ENCODE results near the gene PTOV1.

PTOV1 gene

DNA sequence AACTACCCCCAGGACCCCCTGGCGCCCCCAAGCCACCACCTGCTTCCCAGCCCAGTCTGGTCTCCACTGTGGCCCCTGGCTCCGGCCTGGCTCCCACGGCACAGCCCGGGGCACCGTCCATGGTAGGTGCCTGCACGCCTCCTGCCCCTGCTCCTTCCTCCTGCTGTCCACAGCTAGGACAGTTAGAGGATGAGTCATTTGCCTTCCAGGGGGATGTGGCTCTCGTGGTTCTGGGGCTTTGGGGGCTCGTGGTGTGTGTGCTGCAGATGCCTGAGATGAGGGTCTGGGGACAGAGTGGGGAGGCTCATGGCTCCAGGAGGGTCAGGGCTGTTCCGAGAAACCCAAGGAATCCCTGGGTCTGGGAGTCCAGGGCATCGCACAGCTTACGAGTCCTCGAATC, 20.2 kb upstream of the PTOV1 start:
- Histone ChIP-seq H3K27me3 (ENCODE audit: insufficient read depth, low read length, poor library complexity) (no peaks in the 10 kb centered on the region), H3K79me1 (ENCODE audit: low read length) (peaks cover 5% of the 10 kb centered on the region), H4K5ac (ENCODE audit: low read length) (no peak overlapping the region), H3K4me2 (ENCODE audit: low read length) (no peak overlapping the region), H3K79me2 (ENCODE audit: control insufficient read depth, insufficient read depth, low read length) (no peaks in the 10 kb centered on the region), H3K9ac (ENCODE audit: low read length) (no peak overlapping the region), H3K27ac (ENCODE audit: low read depth, low read length) (no peak overlapping the region), H2BK5ac (ENCODE audit: low read length) (no peak overlapping the region), H3K23ac (ENCODE audit: low read length) (no peak overlapping the region), H2BK120ac (ENCODE audit: low read depth, low read length) (no peak overlapping the region), H3K4me1 (ENCODE audit: control insufficient read depth, low read depth, low read length) (no peaks in the 10 kb centered on the region), H3K4ac (ENCODE audit: low read depth, low read length) (no peak overlapping the region), H3K56ac (ENCODE audit: low read length) (no peak overlapping the region), H3K4me3 (ENCODE audit: low read length) (no peak overlapping the region), H2AK5ac (ENCODE audit: low read length) (no peak overlapping the region), H4K8ac (ENCODE audit: low read depth, low read length) (no peak overlapping the region), H2BK15ac (replicated peaks; ENCODE audit: low read depth) (no peak overlapping the region), H3K36me3 (ENCODE audit: control insufficient read depth, insufficient read depth, low read length) (peaks cover 1% of the 10 kb centered on the region), H3K18ac (ENCODE audit: low read length) (no peak overlapping the region)
- WGBS (ENCODE audit: extremely low coverage, insufficient coverage, low lambda C conversion rate): no CpG with 5 or more reads among the region's 12 CpGs
- no peak for DNase-seq

DNA sequence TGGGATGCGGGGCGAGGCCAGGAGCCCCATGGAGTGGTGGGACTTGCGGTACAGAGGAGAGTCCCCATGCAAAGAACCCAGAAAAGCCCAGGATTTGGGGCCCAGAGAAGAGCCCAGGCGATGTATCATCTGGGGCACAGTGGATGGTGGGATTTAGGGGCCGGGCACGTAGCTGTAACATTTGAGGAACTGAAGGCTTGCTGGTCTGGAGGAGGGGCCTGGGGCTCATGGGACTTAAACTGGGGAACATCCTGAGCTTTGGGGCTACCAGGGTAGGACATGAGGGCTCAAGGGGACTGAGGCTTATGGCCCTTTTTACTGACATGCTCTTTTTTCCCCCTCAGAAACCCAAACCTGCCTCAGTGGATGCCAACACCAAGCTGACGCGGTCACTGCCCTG, 19.4 kb upstream of the PTOV1 start:
- H2BK5ac ChIP-seq (ENCODE audit: low read length): no peak overlapping the region
- no peak overlapping the region for H2BK15ac ChIP-seq (replicated peaks; ENCODE audit: low read depth)
- H3K27ac ChIP-seq (ENCODE audit: low read depth, low read length): no peak overlapping the region
- H4K5ac ChIP-seq (ENCODE audit: low read length): no peak overlapping the region
- no peak overlapping the region for H4K8ac ChIP-seq (ENCODE audit: low read depth, low read length)
- H3K27me3 ChIP-seq (ENCODE audit: insufficient read depth, low read length, poor library complexity): no peaks in the 10 kb centered on the region
- no peak overlapping the region for H2AK5ac ChIP-seq (ENCODE audit: low read length)
- no peaks in the 10 kb centered on the region for H3K4me1 ChIP-seq (ENCODE audit: control insufficient read depth, low read depth, low read length)
- H3K36me3 ChIP-seq (ENCODE audit: control insufficient read depth, insufficient read depth, low read length): peaks cover 1% of the 10 kb centered on the region
- H3K23ac ChIP-seq (ENCODE audit: low read length): no peak overlapping the region
- H3K4me3 ChIP-seq (ENCODE audit: low read length): no peak overlapping the region
- no peak overlapping the region for H3K18ac ChIP-seq (ENCODE audit: low read length)
- no peak overlapping the region for H3K9ac ChIP-seq (ENCODE audit: low read length)
- peaks cover 3% of the 10 kb centered on the region for H3K79me1 ChIP-seq (ENCODE audit: low read length)
- no peaks in the 10 kb centered on the region for H3K79me2 ChIP-seq (ENCODE audit: control insufficient read depth, insufficient read depth, low read length)
- no CpG with 5 or more reads among the region's 8 CpGs for WGBS (ENCODE audit: extremely low coverage, insufficient coverage, low lambda C conversion rate)
- H3K4ac ChIP-seq (ENCODE audit: low read depth, low read length): no peak overlapping the region
- no peak overlapping the region for H3K56ac ChIP-seq (ENCODE audit: low read length)
- no peak for DNase-seq
- H2BK120ac ChIP-seq (ENCODE audit: low read depth, low read length): no peak overlapping the region
- H3K4me2 ChIP-seq (ENCODE audit: low read length): no peak overlapping the region

DNA sequence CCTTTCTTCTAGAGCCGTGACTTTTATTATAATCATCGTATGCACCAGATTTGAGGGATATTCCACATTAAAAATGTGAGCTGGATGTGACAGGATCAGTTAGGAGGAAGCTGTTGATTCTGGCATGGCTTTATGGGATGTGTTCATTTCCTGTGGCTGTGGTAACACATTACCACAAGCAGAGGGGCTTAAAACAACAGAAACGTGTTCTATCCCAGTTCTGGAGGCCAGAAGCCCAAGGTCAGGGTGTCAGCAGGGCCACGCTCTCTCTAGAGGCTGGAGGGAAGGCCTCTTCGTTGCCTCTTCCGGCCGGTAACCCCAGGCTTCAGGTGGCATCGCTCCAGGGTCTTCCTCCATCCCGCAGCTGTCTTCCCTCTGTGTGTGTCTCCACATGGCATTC, 18.4 kb upstream of the PTOV1 start:
- peaks cover 1% of the 10 kb centered on the region for H3K36me3 ChIP-seq (ENCODE audit: control insufficient read depth, insufficient read depth, low read length)
- H2AK5ac ChIP-seq (ENCODE audit: low read length): no peak overlapping the region

DNA sequence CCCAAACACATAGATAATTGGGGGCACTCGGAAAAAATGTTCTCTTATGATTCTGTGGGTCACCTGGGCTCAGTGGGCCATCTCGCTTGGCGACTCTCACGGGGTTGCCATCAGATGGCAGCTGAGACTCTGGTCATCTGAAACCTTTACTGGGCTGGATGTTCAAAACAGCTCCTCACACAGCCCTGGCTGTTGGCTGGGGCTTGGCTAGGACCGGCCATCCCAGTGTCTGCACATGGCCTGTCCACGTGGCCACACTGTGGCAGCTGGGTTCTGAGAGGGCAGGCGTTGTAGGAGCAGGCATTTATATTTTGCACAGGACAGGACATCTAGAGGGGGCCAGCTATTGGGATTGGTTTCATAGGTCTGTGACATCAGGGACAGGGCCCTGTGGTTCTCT, 17.4 kb upstream of the PTOV1 start:
- H3K4ac ChIP-seq (ENCODE audit: low read depth, low read length): no peak overlapping the region
- H3K79me1 ChIP-seq (ENCODE audit: low read length): no peaks in the 10 kb centered on the region
- no peak overlapping the region for H3K27ac ChIP-seq (ENCODE audit: low read depth, low read length)
- DNase-seq: no peak
- H3K4me2 ChIP-seq (ENCODE audit: low read length): no peak overlapping the region
- no peak overlapping the region for H2BK15ac ChIP-seq (replicated peaks; ENCODE audit: low read depth)
- H3K4me1 ChIP-seq (ENCODE audit: control insufficient read depth, low read depth, low read length): no peaks in the 10 kb centered on the region
- H2BK120ac ChIP-seq (ENCODE audit: low read depth, low read length): no peak overlapping the region
- peaks cover 1% of the 10 kb centered on the region for H3K36me3 ChIP-seq (ENCODE audit: control insufficient read depth, insufficient read depth, low read length)
- no peak overlapping the region for H4K5ac ChIP-seq (ENCODE audit: low read length)
- no peak overlapping the region for H3K18ac ChIP-seq (ENCODE audit: low read length)
- no peak overlapping the region for H2BK5ac ChIP-seq (ENCODE audit: low read length)
- no peak overlapping the region for H3K23ac ChIP-seq (ENCODE audit: low read length)
- WGBS (ENCODE audit: extremely low coverage, insufficient coverage, low lambda C conversion rate): no CpG with 5 or more reads among the region's 7 CpGs
- no peak overlapping the region for H3K56ac ChIP-seq (ENCODE audit: low read length)
- no peak overlapping the region for H2AK5ac ChIP-seq (ENCODE audit: low read length)
- no peaks in the 10 kb centered on the region for H3K79me2 ChIP-seq (ENCODE audit: control insufficient read depth, insufficient read depth, low read length)
- H3K4me3 ChIP-seq (ENCODE audit: low read length): no peak overlapping the region
- H4K8ac ChIP-seq (ENCODE audit: low read depth, low read length): no peak overlapping the region
- no peak overlapping the region for H3K9ac ChIP-seq (ENCODE audit: low read length)
- no peaks in the 10 kb centered on the region for H3K27me3 ChIP-seq (ENCODE audit: insufficient read depth, low read length, poor library complexity)

More for the DNA sequence above, 18.4 kb upstream of the PTOV1 start:
- no peak overlapping the region for H3K56ac ChIP-seq (ENCODE audit: low read length)
- H3K79me1 ChIP-seq (ENCODE audit: low read length): no peaks in the 10 kb centered on the region
- H3K23ac ChIP-seq (ENCODE audit: low read length): no peak overlapping the region
- H3K27ac ChIP-seq (ENCODE audit: low read depth, low read length): no peak overlapping the region
- H3K9ac ChIP-seq (ENCODE audit: low read length): no peak overlapping the region
- no peak overlapping the region for H3K4me2 ChIP-seq (ENCODE audit: low read length)
- no peak overlapping the region for H3K4ac ChIP-seq (ENCODE audit: low read depth, low read length)
- H3K4me3 ChIP-seq (ENCODE audit: low read length): no peak overlapping the region
- H4K8ac ChIP-seq (ENCODE audit: low read depth, low read length): no peak overlapping the region
- no CpG with 5 or more reads among the region's 9 CpGs for WGBS (ENCODE audit: extremely low coverage, insufficient coverage, low lambda C conversion rate)
- no peaks in the 10 kb centered on the region for H3K27me3 ChIP-seq (ENCODE audit: insufficient read depth, low read length, poor library complexity)
- H4K5ac ChIP-seq (ENCODE audit: low read length): no peak overlapping the region
- no peak for DNase-seq
- H3K18ac ChIP-seq (ENCODE audit: low read length): no peak overlapping the region
- H3K79me2 ChIP-seq (ENCODE audit: control insufficient read depth, insufficient read depth, low read length): no peaks in the 10 kb centered on the region
- no peak overlapping the region for H2BK5ac ChIP-seq (ENCODE audit: low read length)
- no peak overlapping the region for H2BK15ac ChIP-seq (replicated peaks; ENCODE audit: low read depth)
- H2BK120ac ChIP-seq (ENCODE audit: low read depth, low read length): no peak overlapping the region
- no peaks in the 10 kb centered on the region for H3K4me1 ChIP-seq (ENCODE audit: control insufficient read depth, low read depth, low read length)

DNA sequence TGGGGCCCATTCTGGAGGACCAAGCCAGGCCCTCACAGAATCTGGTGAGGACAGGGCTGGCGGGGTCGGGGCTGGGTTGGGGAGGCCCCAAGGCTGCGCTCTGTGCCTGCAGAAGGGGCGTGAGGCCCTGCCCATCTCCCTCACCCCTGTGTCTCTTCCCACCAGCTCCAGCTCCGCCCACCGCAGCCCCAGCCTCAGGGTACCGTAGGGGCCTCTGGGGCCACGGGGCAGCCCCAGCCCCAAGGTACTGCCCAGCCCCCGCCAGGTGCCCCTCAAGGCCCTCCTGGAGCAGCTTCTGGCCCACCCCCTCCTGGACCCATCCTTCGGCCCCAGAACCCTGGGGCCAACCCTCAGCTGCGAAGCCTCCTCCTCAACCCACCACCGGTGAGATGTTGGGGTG, 15.4 kb upstream of the PTOV1 start:
- Histone ChIP-seq H3K4me1 (ENCODE audit: control insufficient read depth, low read depth, low read length) (no peaks in the 10 kb centered on the region), H3K4ac (ENCODE audit: low read depth, low read length) (no peak overlapping the region), H2AK5ac (ENCODE audit: low read length) (no peak overlapping the region), H3K27ac (ENCODE audit: low read depth, low read length) (no peak overlapping the region), H3K23ac (ENCODE audit: low read length) (no peak overlapping the region), H3K56ac (ENCODE audit: low read length) (no peak overlapping the region), H2BK15ac (replicated peaks; ENCODE audit: low read depth) (no peak overlapping the region), H4K5ac (ENCODE audit: low read length) (no peak overlapping the region), H3K4me3 (ENCODE audit: low read length) (no peak overlapping the region), H3K9ac (ENCODE audit: low read length) (no peak overlapping the region), H4K8ac (ENCODE audit: low read depth, low read length) (no peak overlapping the region), H3K79me1 (ENCODE audit: low read length) (no peaks in the 10 kb centered on the region), H3K4me2 (ENCODE audit: low read length) (no peak overlapping the region), H3K36me3 (ENCODE audit: control insufficient read depth, insufficient read depth, low read length) (peaks cover 1% of the 10 kb centered on the region), H2BK5ac (ENCODE audit: low read length) (no peak overlapping the region), H3K79me2 (ENCODE audit: control insufficient read depth, insufficient read depth, low read length) (no peaks in the 10 kb centered on the region), H2BK120ac (ENCODE audit: low read depth, low read length) (no peak overlapping the region), H3K18ac (ENCODE audit: low read length) (no peak overlapping the region), H3K27me3 (ENCODE audit: insufficient read depth, low read length, poor library complexity) (no peaks in the 10 kb centered on the region)
- WGBS (ENCODE audit: extremely low coverage, insufficient coverage, low lambda C conversion rate): no CpG with 5 or more reads among the region's 12 CpGs
- no peak for DNase-seq

DNA sequence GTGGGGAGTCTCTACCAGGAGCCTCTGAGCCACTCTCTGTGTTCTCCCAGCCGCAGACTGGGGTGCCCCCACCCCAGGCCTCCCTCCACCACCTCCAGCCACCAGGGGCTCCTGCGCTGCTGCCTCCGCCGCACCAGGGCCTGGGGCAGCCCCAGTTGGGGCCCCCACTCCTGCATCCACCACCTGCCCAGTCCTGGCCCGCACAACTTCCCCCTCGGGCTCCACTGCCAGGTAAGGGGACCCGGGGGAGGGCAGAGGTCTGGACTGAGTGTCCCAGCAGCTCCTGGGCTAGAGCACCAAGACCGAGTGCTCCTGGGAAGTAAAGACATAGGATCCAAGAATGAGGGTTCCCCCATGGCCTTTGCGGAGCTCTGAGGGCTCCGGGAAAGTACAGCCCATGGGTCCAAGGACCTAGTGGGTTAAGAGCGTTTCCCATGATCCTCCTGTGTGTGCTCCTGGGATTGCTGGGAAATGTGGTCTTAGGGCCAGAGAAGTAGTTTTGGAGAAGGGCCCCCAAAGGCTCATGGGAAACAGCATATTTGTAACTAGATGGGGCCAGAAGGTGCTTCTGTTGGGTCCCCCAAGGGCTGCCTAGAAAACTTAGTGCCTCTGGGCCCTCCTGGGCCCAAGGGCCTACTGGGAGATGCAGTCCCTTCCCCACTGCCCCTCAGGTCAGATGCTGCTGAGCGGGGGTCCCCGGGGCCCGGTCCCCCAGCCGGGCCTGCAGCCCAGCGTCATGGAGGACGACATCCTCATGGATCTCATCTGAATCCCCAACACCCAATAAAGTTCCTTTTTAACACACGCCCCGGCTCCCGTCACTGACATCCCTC, 14.6 kb upstream of the PTOV1 start:
- H3K56ac ChIP-seq (ENCODE audit: low read length): no peak overlapping the region
- no peak overlapping the region for H3K27ac ChIP-seq (ENCODE audit: low read depth, low read length)
- no peak overlapping the region for H2BK5ac ChIP-seq (ENCODE audit: low read length)
- no peak overlapping the region for H4K8ac ChIP-seq (ENCODE audit: low read depth, low read length)
- H3K79me2 ChIP-seq (ENCODE audit: control insufficient read depth, insufficient read depth, low read length): no peaks in the 10 kb centered on the region
- no peaks in the 10 kb centered on the region for H3K27me3 ChIP-seq (ENCODE audit: insufficient read depth, low read length, poor library complexity)
- DNase-seq: no peak
- H3K23ac ChIP-seq (ENCODE audit: low read length): no peak overlapping the region
- H3K18ac ChIP-seq (ENCODE audit: low read length): no peak overlapping the region
- no peak overlapping the region for H2BK120ac ChIP-seq (ENCODE audit: low read depth, low read length)
- no peak overlapping the region for H3K4me2 ChIP-seq (ENCODE audit: low read length)
- no peak overlapping the region for H3K4me3 ChIP-seq (ENCODE audit: low read length)
- H3K36me3 ChIP-seq (ENCODE audit: control insufficient read depth, insufficient read depth, low read length): peaks cover 1% of the 10 kb centered on the region
- H3K4me1 ChIP-seq (ENCODE audit: control insufficient read depth, low read depth, low read length): no peaks in the 10 kb centered on the region
- no peak overlapping the region for H4K5ac ChIP-seq (ENCODE audit: low read length)
- no CpG with 5 or more reads among the region's 20 CpGs for WGBS (ENCODE audit: extremely low coverage, insufficient coverage, low lambda C conversion rate)
- no peak overlapping the region for H3K4ac ChIP-seq (ENCODE audit: low read depth, low read length)
- no peak overlapping the region for H2BK15ac ChIP-seq (replicated peaks; ENCODE audit: low read depth)
- no peak overlapping the region for H2AK5ac ChIP-seq (ENCODE audit: low read length)
- no peak overlapping the region for H3K9ac ChIP-seq (ENCODE audit: low read length)
- no peaks in the 10 kb centered on the region for H3K79me1 ChIP-seq (ENCODE audit: low read length)
